Tibial artery (tissue), 4 donors: ENCODE results near the gene ZSCAN10.

ENCODE experiments used
- DNase-seq, 2 donors: peaks; one replicate each; pipeline ENCODE4 v3.0.0-alpha.2; 2019
- H3K27ac ChIP-seq, 2 donors: fragments of 200-600 bp; sonication (generic) in 1 of 2; 1 replicate in 1 of 2; 2 replicates in 1 of 2; pipeline ENCODE4 v1.5.1; 2018 to 2019; ENCODE audit warnings: mild to moderate bottlenecking in 1 of 2
- H3K27me3 ChIP-seq, 2 donors: fragments of 200-600 bp; sonication (generic) in 1 of 2; one replicate each; pipeline versions ENCODE4 v1.5.1 to v1.6.0; 2016 to 2019
- H3K36me3 ChIP-seq, 3 donors: fragments of 200-600 bp; sonication (generic) in 2 of 3; one replicate each; pipeline ENCODE4 v1.5.1; 2016 to 2019; ENCODE audit warnings: mild to moderate bottlenecking in 2 of 3
- H3K4me1 ChIP-seq, 4 donors: fragments of 200-600 bp; sonication (generic) in 2 of 4; 1 replicate in 3 of 4; 2 replicates in 1 of 4; pipeline ENCODE4 v1.5.1; 2016 to 2019
- H3K4me3 ChIP-seq, 2 donors: fragments of 200-600 bp; sonication (generic) in 1 of 2; 1 replicate in 1 of 2; 2 replicates in 1 of 2; pipeline ENCODE4 v1.5.1; 2018 to 2019; ENCODE audit warnings: mild to moderate bottlenecking in 2 of 2
- H3K9me3 ChIP-seq, 3 donors: fragments of 200-600 bp; sonication (generic) in 1 of 3; one replicate each; pipeline ENCODE4 v1.5.1; 2016 to 2019
- intact Hi-C: fragments of 100-400 bp; cut with DNase I; formaldehyde crosslinking; loops from one replicate; pipeline ENCODE4 v1.15.0; 2023; ENCODE audit warnings: low total_unique reads
- TF ChIP-seq, protein P1 (sequence below), 2 experiments: fragments of 200-600 bp in 1 of 2; fragments of 450-650 bp in 1 of 2; IDR thresholded peaks; one replicate each; pipeline ENCODE4 v1.5.1; 2017 to 2019; ENCODE audit warnings: antibody characterized with exemption in 2 of 2, mild to moderate bottlenecking in 1 of 2, moderate library complexity in 1 of 2

ZSCAN10 gene

DNA sequence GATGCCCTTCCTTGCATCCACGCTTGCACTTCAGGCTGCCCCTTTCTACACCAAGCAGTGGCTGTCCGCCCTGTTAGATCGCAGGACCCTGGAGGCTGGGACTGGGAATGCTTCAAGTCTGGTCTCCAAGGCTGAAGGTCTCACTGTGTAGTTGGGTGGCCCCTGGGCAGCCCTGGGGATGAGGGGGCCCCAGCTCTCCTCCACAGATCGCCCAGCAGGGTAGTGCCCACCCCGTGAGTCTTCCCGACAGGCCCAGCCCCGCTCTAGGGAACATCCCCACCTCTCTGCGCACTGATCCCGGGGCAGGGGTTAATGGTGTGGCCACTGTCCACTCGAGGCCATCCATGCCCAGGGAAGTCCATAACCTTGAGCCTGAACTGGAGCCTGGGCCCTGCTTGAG lies 46.1 kb upstream of the ZSCAN10 start:
- H3K36me3 ChIP-seq: peaks cover 24 to 30% (median 28%) of the 10 kb centered on the region in 3 donors
- peaks cover 0 to 7% (median 3%) of the 10 kb centered on the region in 4 donors for H3K4me1 ChIP-seq
- TF ChIP-seq, protein P1, sequence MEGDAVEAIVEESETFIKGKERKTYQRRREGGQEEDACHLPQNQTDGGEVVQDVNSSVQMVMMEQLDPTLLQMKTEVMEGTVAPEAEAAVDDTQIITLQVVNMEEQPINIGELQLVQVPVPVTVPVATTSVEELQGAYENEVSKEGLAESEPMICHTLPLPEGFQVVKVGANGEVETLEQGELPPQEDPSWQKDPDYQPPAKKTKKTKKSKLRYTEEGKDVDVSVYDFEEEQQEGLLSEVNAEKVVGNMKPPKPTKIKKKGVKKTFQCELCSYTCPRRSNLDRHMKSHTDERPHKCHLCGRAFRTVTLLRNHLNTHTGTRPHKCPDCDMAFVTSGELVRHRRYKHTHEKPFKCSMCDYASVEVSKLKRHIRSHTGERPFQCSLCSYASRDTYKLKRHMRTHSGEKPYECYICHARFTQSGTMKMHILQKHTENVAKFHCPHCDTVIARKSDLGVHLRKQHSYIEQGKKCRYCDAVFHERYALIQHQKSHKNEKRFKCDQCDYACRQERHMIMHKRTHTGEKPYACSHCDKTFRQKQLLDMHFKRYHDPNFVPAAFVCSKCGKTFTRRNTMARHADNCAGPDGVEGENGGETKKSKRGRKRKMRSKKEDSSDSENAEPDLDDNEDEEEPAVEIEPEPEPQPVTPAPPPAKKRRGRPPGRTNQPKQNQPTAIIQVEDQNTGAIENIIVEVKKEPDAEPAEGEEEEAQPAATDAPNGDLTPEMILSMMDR (IDR thresholded peaks at IDR 0.05): no peak
- no peak overlapping the region for H3K27ac ChIP-seq
- no peak overlapping the region for H3K4me3 ChIP-seq
- intact Hi-C loops: no loop called here
- H3K27me3 ChIP-seq: no peaks in the 10 kb centered on the region
- no peaks in the 10 kb centered on the region for H3K9me3 ChIP-seq
- no peak for DNase-seq

DNA sequence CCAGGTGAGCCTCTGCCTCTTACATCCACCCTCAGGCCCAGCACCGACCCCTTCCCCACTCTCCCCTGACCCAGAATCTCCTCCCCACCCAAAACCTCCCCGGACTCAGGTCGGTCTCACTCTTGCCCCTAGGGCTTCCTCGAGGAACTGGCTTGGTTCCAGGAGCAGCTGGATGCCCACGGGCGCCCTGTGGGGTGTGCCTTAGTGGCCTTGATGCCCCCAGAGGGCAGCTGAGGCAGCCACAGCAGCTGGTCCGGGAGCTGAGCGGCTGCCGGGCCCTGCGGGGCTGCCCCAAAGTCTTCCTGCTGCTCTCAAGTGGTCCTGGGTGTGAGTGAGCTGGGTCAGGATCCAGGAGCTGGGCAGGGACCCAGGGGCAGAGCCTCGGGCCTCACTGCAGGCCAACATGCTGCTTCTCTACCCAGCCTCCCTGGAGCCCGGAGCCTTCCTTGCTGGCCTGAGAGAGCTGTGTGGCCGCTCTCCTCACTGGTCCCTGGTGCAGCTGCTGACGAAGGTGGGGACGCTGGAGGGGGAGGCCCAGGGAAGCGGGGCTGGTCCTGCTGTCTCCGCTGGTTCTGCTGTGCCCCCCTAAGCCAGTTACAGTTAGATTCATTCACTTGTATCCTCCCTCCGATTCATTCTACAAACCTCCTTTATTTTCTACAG lies 45.4 kb upstream of the ZSCAN10 start:
- no peak overlapping the region for H3K4me3 ChIP-seq
- H3K9me3 ChIP-seq: no peaks in the 10 kb centered on the region
- intact Hi-C loops: no loop called here
- H3K27me3 ChIP-seq: no peaks in the 10 kb centered on the region
- no peak for DNase-seq
- H3K27ac ChIP-seq: no peak overlapping the region
- H3K36me3 ChIP-seq: peaks cover 24 to 37% (median 29%) of the 10 kb centered on the region in 3 donors
- peaks cover 0 to 3% (median 1%) of the 10 kb centered on the region in 4 donors for H3K4me1 ChIP-seq
- TF ChIP-seq, protein P1 (IDR thresholded peaks at IDR 0.05): no peak

DNA sequence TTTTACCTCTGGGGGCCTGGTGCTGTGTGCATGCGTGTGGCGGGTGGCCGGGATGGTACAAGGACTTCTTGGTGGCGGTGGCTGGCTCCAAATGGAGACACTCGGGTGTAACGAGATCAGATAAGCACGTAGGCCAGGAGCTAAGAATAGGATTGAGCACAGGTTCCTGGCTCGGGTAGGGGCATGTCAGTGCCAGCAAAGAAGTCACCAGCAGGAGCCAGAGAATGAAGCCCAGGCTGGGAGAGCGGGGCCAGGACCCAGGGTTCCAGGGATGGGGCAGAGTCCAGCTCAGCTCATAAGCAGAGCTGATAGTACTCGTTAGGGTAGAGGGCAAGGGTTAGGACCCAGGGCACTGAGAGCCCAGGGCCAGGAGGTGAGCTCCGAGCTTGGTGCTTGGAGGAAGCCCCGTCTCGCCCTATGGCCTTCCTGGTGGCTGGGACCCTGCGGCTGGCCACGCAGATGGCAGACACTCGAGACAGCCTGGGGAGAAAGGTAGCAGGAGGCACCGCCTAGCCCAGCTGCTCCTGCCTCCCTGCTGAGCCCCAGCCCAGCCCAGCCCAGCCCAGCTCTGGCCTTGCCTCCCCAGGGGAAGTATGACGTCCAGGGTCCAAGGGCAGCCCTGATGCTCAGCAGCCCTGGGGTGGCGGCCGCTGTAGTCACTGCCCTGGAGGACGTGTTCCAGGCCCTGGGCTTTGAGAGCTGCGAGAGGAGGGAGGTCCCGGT lies 44.7 kb upstream of the ZSCAN10 start:
- peaks cover 24 to 44% (median 32%) of the 10 kb centered on the region in 3 donors for H3K36me3 ChIP-seq
- intact Hi-C loops: no loop called here
- H3K27ac ChIP-seq: no peak overlapping the region
- H3K9me3 ChIP-seq: no peaks in the 10 kb centered on the region
- TF ChIP-seq, protein P1 (IDR thresholded peaks at IDR 0.05): no peak
- no peak for DNase-seq
- no peak overlapping the region for H3K4me3 ChIP-seq
- H3K27me3 ChIP-seq: no peaks in the 10 kb centered on the region
- no peaks in the 10 kb centered on the region for H3K4me1 ChIP-seq

DNA sequence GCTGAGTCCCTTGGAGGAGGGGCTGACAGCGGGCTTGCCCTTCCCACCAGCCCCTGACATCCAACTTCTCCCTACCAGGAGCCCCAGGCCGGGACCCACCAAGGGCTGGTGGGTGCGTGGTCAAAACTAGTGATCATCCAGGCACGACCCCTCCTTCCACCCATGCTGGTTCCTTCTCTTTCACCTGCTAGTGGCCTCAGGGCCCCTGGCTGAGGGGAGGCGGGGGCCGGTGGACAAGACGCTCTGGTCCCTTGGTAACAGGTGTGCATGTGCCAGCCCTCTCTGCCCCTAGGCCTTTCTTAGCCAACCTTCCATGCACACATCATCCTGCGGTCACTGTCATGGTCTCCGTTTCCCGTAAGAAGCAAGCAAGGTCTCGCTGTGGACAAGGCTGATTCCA lies 44.1 kb upstream of the ZSCAN10 start:
- H3K4me1 ChIP-seq: no peaks in the 10 kb centered on the region
- H3K4me3 ChIP-seq: no peak overlapping the region
- no peak for DNase-seq
- peaks cover 24 to 50% (median 36%) of the 10 kb centered on the region in 3 donors for H3K36me3 ChIP-seq
- no peaks in the 10 kb centered on the region for H3K9me3 ChIP-seq
- no peak overlapping the region for H3K27ac ChIP-seq
- intact Hi-C loops: no loop called here
- TF ChIP-seq, protein P1 (IDR thresholded peaks at IDR 0.05): no peak
- H3K27me3 ChIP-seq: no peaks in the 10 kb centered on the region

DNA sequence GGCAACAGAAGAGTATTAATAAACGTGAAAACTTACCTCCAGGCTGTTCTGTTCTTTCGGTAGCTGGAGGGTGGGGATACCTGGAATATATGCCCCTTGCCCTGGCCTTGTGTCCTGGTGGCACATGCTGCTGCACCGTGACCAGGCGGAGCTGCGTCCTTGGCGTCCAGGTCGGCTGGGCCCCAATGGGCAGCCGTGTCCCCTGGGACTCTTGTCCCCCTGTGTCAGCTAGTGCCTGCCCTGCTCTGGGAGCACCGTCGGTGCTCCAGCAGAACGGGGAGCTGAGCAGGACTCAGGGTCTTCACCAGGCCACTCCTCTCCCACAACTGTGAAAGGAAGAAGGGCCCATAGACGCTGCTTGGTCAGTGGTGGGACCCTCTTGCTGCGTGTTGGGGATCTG lies 43.7 kb upstream of the ZSCAN10 start:
- no peaks in the 10 kb centered on the region for H3K9me3 ChIP-seq
- intact Hi-C loops: no loop called here
- H3K27ac ChIP-seq: no peak overlapping the region
- no peaks in the 10 kb centered on the region for H3K4me1 ChIP-seq
- TF ChIP-seq, protein P1 (IDR thresholded peaks at IDR 0.05): no peak
- peaks cover 24 to 54% (median 40%) of the 10 kb centered on the region in 3 donors for H3K36me3 ChIP-seq
- no peaks in the 10 kb centered on the region for H3K27me3 ChIP-seq
- DNase-seq: no peak
- no peak overlapping the region for H3K4me3 ChIP-seq
